Measurements from ENCODE around the gene SMOC1. TPM values are rescaled to one million over a fixed set of nuclear protein-coding genes. Genes with fewer than 3 reads are reported as not detected.

Gene SMOC1
- total RNA-seq, 1 donor from 2014 or later = 0.49 TPM

DNA sequence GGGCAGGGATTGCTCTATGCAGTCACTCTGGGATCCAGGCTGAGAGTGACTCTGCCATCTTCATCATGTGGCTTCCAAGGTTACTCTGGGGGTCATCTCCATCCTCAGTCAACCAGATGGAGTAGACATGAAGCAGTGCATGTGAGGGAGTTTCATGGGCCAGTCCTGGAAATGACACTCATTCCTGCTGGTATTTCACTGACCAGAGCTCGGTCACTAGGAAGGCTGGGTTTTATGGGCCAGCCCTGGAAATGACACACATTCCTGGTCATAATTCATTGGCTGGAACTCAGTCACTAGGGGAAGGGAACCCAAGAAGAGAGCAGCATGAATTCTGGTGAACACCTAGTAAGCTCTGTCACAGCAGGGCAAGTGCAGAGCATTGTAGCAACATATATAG, 144.7 kb downstream of the SMOC1 start:
- Mint-ChIP-seq H3K4me3 (ENCODE audit: unreplicated experiment) (no peak overlapping the region), H3K9me3 (ENCODE audit: unreplicated experiment) (peaks cover 1% of the 10 kb centered on the region), H3K4me1 (ENCODE audit: low read depth, unreplicated experiment) (no peaks in the 10 kb centered on the region), H3K27ac (ENCODE audit: unreplicated experiment) (no peak overlapping the region), H3K36me3 (ENCODE audit: unreplicated experiment) (no peaks in the 10 kb centered on the region), H3K27me3 (ENCODE audit: unreplicated experiment) (peaks cover 6% of the 10 kb centered on the region)
- TF ChIP-seq, protein P1, sequence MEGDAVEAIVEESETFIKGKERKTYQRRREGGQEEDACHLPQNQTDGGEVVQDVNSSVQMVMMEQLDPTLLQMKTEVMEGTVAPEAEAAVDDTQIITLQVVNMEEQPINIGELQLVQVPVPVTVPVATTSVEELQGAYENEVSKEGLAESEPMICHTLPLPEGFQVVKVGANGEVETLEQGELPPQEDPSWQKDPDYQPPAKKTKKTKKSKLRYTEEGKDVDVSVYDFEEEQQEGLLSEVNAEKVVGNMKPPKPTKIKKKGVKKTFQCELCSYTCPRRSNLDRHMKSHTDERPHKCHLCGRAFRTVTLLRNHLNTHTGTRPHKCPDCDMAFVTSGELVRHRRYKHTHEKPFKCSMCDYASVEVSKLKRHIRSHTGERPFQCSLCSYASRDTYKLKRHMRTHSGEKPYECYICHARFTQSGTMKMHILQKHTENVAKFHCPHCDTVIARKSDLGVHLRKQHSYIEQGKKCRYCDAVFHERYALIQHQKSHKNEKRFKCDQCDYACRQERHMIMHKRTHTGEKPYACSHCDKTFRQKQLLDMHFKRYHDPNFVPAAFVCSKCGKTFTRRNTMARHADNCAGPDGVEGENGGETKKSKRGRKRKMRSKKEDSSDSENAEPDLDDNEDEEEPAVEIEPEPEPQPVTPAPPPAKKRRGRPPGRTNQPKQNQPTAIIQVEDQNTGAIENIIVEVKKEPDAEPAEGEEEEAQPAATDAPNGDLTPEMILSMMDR (IDR thresholded peaks at IDR 0.05; ENCODE audit: partially characterized antibody, unreplicated experiment) = no peak
- DNase-seq = no peak

DNA sequence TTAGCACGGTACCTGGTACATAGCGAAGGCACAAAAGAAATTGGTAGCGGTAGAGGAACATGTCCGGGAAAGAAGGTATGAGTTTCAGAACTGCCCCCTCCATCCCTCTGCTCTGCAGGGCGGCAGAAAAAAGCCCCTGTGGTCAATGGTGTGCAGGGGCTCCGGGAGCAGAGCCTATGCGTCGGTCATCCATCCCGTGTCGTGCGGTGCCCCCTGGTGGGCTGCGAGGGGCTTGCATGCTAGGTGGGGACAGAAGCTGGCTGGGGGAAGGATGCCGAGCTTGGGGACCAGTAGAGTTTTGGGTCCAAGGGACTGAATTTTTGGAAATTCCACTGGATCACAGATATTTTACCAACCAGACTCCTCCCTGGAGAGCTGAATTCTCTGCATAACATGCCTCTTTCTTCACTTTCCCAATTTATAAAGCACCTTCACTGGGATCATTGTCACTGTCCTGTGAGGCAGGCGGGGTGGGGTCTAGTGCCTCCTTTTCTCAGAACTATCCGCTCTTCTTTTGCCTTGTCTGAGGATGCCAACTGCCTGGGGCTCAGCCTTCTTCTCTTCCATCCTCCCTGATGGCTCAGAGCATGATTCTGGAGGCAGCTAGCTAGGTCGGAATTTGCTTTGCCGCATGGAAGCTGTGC, 148.7 kb downstream of the SMOC1 start:
- TF ChIP-seq, protein P1 (IDR thresholded peaks at IDR 0.05; ENCODE audit: partially characterized antibody, unreplicated experiment) = peak; percentile 94
- H3K27me3 Mint-ChIP-seq (ENCODE audit: unreplicated experiment) = peaks cover 6% of the 10 kb centered on the region
- H3K4me1 Mint-ChIP-seq (ENCODE audit: low read depth, unreplicated experiment) = no peaks in the 10 kb centered on the region
- no peaks in the 10 kb centered on the region for H3K36me3 Mint-ChIP-seq (ENCODE audit: unreplicated experiment)
- no peak overlapping the region for H3K27ac Mint-ChIP-seq (ENCODE audit: unreplicated experiment)
- peak; percentile 95 for DNase-seq
- H3K4me3 Mint-ChIP-seq (ENCODE audit: unreplicated experiment) = no peak overlapping the region
- H3K9me3 Mint-ChIP-seq (ENCODE audit: unreplicated experiment) = peaks cover 4% of the 10 kb centered on the region

DNA sequence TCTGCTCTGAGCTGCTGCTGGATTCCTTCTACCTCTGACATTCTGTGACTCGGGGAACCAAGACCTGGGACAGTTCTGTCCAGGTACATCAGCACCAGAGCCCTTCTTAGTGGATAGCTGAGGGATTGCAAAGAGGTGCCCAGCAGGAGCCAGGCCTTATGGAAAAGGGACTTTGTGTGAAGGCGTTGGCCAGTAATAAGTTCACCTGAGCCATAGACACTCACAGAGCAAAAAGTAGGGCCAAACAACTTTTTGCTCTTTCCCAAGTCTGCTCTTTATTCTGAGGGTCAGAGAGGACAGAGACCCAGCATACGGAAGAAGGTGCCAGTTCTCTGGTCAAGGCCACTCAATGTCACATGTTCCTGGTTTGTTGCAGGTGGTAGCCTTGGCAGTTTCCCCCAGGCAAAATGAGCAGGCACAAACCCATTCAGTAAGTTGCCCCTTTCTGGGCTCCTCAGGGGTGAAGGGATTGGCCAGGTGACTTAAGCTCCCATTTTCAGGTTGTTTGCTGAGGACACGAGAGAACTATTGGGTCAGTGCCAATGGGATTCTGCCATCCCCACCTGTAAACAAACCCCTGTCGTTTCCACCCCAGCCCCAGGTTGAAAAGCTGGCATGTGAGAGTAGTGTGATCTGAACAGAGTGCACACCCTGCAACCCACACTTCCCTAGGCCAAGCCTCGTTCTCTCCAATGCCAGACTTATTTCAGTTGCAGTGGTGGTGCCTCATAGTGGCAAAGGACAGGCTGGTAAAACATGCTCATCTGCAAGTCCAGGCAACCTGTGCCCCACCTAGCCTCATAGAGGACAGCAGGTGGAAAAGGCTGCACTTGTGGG, 150.3 kb downstream of the SMOC1 start:
- peaks cover 3% of the 10 kb centered on the region for H3K27me3 Mint-ChIP-seq (ENCODE audit: unreplicated experiment)
- H3K4me1 Mint-ChIP-seq (ENCODE audit: low read depth, unreplicated experiment) = no peaks in the 10 kb centered on the region
- H3K9me3 Mint-ChIP-seq (ENCODE audit: unreplicated experiment) = peaks cover 5% of the 10 kb centered on the region
- H3K36me3 Mint-ChIP-seq (ENCODE audit: unreplicated experiment) = no peaks in the 10 kb centered on the region
- no peak for DNase-seq
- H3K27ac Mint-ChIP-seq (ENCODE audit: unreplicated experiment) = no peak overlapping the region
- no peak overlapping the region for H3K4me3 Mint-ChIP-seq (ENCODE audit: unreplicated experiment)
- TF ChIP-seq, protein P1 (IDR thresholded peaks at IDR 0.05; ENCODE audit: partially characterized antibody, unreplicated experiment) = no peak

DNA sequence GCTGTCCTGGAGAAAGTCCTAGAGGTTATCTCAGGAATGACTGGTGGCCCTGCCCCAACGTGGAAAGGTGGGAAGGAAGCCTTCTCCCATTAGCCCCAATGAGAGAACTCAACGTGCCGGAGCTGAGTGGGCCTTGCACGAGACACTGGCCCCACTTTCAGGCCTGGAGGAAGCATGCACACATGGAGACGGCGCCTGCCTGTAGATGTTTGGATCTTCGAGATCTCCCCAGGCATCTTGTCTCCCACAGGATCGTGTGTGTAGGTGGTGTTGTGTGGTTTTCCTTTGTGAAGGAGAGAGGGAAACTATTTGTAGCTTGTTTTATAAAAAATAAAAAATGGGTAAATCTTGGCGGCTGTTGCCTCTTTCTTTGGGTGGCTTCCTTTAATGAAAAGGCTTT, 152.8 kb downstream of the SMOC1 start:
- H3K4me1 Mint-ChIP-seq (ENCODE audit: low read depth, unreplicated experiment) = no peaks in the 10 kb centered on the region
- H3K36me3 Mint-ChIP-seq (ENCODE audit: unreplicated experiment) = no peaks in the 10 kb centered on the region
- H3K4me3 Mint-ChIP-seq (ENCODE audit: unreplicated experiment) = no peak overlapping the region
- no peak overlapping the region for H3K27ac Mint-ChIP-seq (ENCODE audit: unreplicated experiment)
- TF ChIP-seq, protein P1 (IDR thresholded peaks at IDR 0.05; ENCODE audit: partially characterized antibody, unreplicated experiment) = no peak
- DNase-seq = no peak
- peaks cover 7% of the 10 kb centered on the region for H3K27me3 Mint-ChIP-seq (ENCODE audit: unreplicated experiment)
- H3K9me3 Mint-ChIP-seq (ENCODE audit: unreplicated experiment) = peaks cover 5% of the 10 kb centered on the region

DNA sequence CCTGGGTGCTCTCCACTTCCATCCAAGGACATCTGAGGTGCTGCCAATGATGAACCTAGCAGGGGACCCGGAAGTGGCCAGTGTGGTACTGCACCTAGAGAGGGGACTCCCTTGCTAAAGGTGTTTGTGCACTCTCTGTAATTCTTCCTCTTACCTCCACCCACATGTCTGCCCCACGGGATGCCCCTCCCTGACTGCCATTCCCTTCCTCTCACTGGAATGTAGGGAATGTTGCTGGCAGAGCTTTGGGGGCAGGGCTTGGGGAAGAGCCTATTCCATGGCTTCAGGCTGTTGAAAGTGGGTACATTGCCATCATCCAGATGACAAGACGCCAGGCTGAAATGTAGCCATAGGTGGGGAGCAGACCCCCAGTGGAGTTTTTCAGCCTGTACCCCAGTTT, 153.2 kb downstream of the SMOC1 start:
- Mint-ChIP-seq H3K4me3 (ENCODE audit: unreplicated experiment) (no peak overlapping the region), H3K4me1 (ENCODE audit: low read depth, unreplicated experiment) (no peaks in the 10 kb centered on the region)
- DNase-seq = no peak

More for the DNA sequence above, 153.2 kb downstream of the SMOC1 start:
- Mint-ChIP-seq H3K27ac (ENCODE audit: unreplicated experiment) (no peak overlapping the region), H3K27me3 (ENCODE audit: unreplicated experiment) (peaks cover 7% of the 10 kb centered on the region), H3K36me3 (ENCODE audit: unreplicated experiment) (no peaks in the 10 kb centered on the region), H3K9me3 (ENCODE audit: unreplicated experiment) (peaks cover 5% of the 10 kb centered on the region)
- TF ChIP-seq, protein P1 (IDR thresholded peaks at IDR 0.05; ENCODE audit: partially characterized antibody, unreplicated experiment) = no peak
